K562 (cell line): ENCODE data around the gene CXCL6. TPM values are rescaled to one million over a fixed set of nuclear protein-coding genes. Genes with fewer than 3 reads are reported as not detected.
A peak's percentile ranks its signal among the peaks of the same experiment; 100 is the strongest.

ENCODE experiments used
- ATAC-seq: fragments of 200-7000 bp; cut with Tn5 transposase; 3 replicates; pipeline ENCODE4 v1.9.1; 2020; ENCODE audit warnings: moderate library complexity
- BruUV-seq: library from RNA; stranded (reverse); fragments of 400-500 nt; replicated peaks from 2 replicates; lab custom pipeline; 2021; lab: Mats Ljungman, UMichigan
- CTCF ChIA-PET: fragments of 300-600 bp; formaldehyde crosslinking; extraction: SDS; loops from one replicate; lab custom pipeline; 2021; ENCODE audit warnings: low intra/inter-chr PET ratio; lab: Yijun Ruan, JAX
- POLR2A ChIA-PET: fragments of 300-600, 350-650 bp; sonication (Branson Sonifier 250); formaldehyde crosslinking; extraction: SDS; loops from one replicate; lab custom pipeline; 2021; ENCODE audit warnings: antibody characterized with exemption, inconsistent platforms; lab: Yijun Ruan, JAX
- DNase-seq, 4 experiments: peaks; one replicate each; pipeline versions ENCODE4 v3.0.0 to v3.0.0-alpha.2; 2011 to 2018; ENCODE audit warnings: low spot score in 3 of 4, mixed read lengths in 3 of 4; ENCODE audit errors: extremely low read depth in 1 of 4
- FAIRE-seq: peaks from 2 replicates; lab custom pipeline; 2011; peaks lifted over from hg19 to GRCh38; lab: Jason Lieb, UNC
- H2AFZ ChIP-seq: 2 replicates; pipeline ENCODE4 v1.6.0; 2011; ENCODE audit warnings: low read depth, low read length, control low read depth, inconsistent platforms
- H3K27ac ChIP-seq: fragments of 200-600 bp; 3 replicates; pipeline ENCODE4 v1.8.0; 2011; ENCODE audit warnings: low read depth, mild to moderate bottlenecking, control low read depth, inconsistent platforms, low read length, moderate library complexity, mixed read lengths; ENCODE audit errors: extremely low read depth
- H3K27me3 ChIP-seq, 2 experiments: fragments of 300-600 bp in 1 of 2; 2 replicates in 1 of 2; 3 replicates in 1 of 2; pipeline versions ENCODE4 v1.6.0 to v1.8.0; 2011; ENCODE audit warnings: inconsistent platforms in 2 of 2, low read length in 2 of 2, mild to moderate bottlenecking in 1 of 2, mixed read lengths in 1 of 2, moderate library complexity in 1 of 2; ENCODE audit not compliant: control insufficient read depth in 2 of 2, insufficient read depth in 2 of 2
- H3K36me3 ChIP-seq: fragments of 300-600 bp; 3 replicates; pipeline ENCODE4 v1.8.0; 2011; ENCODE audit warnings: mild to moderate bottlenecking, low read length, inconsistent platforms; ENCODE audit not compliant: control insufficient read depth, insufficient read depth
- H3K4me1 ChIP-seq, 2 experiments: fragments of 200-600 bp in 1 of 2; replicated peaks in 1 of 2; 2 replicates in 1 of 2; 3 replicates in 1 of 2; pipeline versions ENCODE4 v1.5.1 to v1.8.0; 2011; ENCODE audit warnings: inconsistent platforms in 2 of 2, low read length in 2 of 2, mild to moderate bottlenecking in 1 of 2, mixed read lengths in 1 of 2, moderate library complexity in 1 of 2; ENCODE audit not compliant: control insufficient read depth in 2 of 2, insufficient read depth in 2 of 2
- H3K4me2 ChIP-seq: 2 replicates; pipeline ENCODE4 v1.6.1; 2011; ENCODE audit warnings: low read length, control low read depth, inconsistent platforms, mixed read lengths; ENCODE audit not compliant: insufficient read depth
- H3K4me3 ChIP-seq: fragments of 200-600 bp; sonication (generic), shearing (Covaris generic); 2 replicates; pipeline ENCODE4 v1.5.1; 2016; ENCODE audit warnings: control low read depth, inconsistent platforms
- H3K79me2 ChIP-seq: fragments of 200-600 bp; 3 replicates; pipeline ENCODE4 v1.8.0; 2011; ENCODE audit warnings: low read length, inconsistent platforms; ENCODE audit not compliant: control insufficient read depth, insufficient read depth
- H3K9ac ChIP-seq, 2 experiments: 2 replicates each; pipeline versions ENCODE4 v1.6.0 to v1.6.1; 2011; ENCODE audit warnings: low read depth in 2 of 2, low read length in 2 of 2, control low read depth in 1 of 2, inconsistent platforms in 1 of 2, mild to moderate bottlenecking in 1 of 2, mixed read lengths in 1 of 2; ENCODE audit not compliant: insufficient read depth in 1 of 2
- H3K9me1 ChIP-seq: one replicate; pipeline ENCODE4 v1.6.0; 2011; ENCODE audit warnings: inconsistent platforms, mild to moderate bottlenecking, low read length, moderate library complexity; ENCODE audit not compliant: control insufficient read depth, insufficient read depth
- H3K9me3 ChIP-seq: replicated peaks from 2 replicates; pipeline ENCODE4 v1.5.1; 2011; ENCODE audit warnings: low read depth, low read length, inconsistent platforms; ENCODE audit not compliant: control insufficient read depth, insufficient read depth
- H4K20me1 ChIP-seq: replicated peaks from 2 replicates; pipeline ENCODE4 v1.6.1; 2011; ENCODE audit warnings: low read length, inconsistent platforms, mixed read lengths; ENCODE audit not compliant: control insufficient read depth, insufficient read depth
- CBX8 ChIP-seq: fragments of 200-600 bp; sonication (generic); IDR thresholded peaks from 2 replicates; pipeline ENCODE4 v1.6.1; 2012; ENCODE audit warnings: borderline replicate concordance, mixed run types, low read depth, mild to moderate bottlenecking, moderate library complexity, mixed read lengths, low read length, control low read depth, inconsistent platforms; ENCODE audit not compliant: poor library complexity, severe bottlenecking; ENCODE audit errors: extremely low read depth
- CEBPG ChIP-seq, 3 experiments: fragments of 200-800 bp in 1 of 3; sonication (Bioruptor generic) in 1 of 3; sonication (generic) in 1 of 3; formaldehyde crosslinking in 1 of 3; IDR thresholded peaks in 2 of 3; conservative IDR thresholded peaks in 1 of 3; 2 replicates each; pipeline versions ENCODE4 v1.6.1 to v1.8.0; 2016 to 2022; ENCODE audit warnings: missing compliant biosample characterization in 2 of 3, missing genetic modification characterization in 2 of 3, mild to moderate bottlenecking in 1 of 3, missing genetic modification reagents in 1 of 3
- CSDE1 ChIP-seq, 2 experiments: fragments of 450-650 bp; IDR thresholded peaks; 2 replicates each; pipeline ENCODE4 v1.6.1; 2016; ENCODE audit warnings: mild to moderate bottlenecking in 1 of 2
- HMGN3 ChIP-seq: IDR thresholded peaks from 2 replicates; pipeline ENCODE4 v1.6.1; 2011; ENCODE audit warnings: borderline replicate concordance, low read depth, mild to moderate bottlenecking, mixed read lengths, low read length; ENCODE audit not compliant: insufficient read length; ENCODE audit errors: extremely low read depth
- KLF6 ChIP-seq: fragments of 250-450 bp; sonication (Bioruptor Pico); IDR thresholded peaks from 2 replicates; pipeline ENCODE4 v1.4.0; 2020; ENCODE audit warnings: mild to moderate bottlenecking, moderate library complexity, borderline replicate concordance
- TBP ChIP-seq: optimal IDR thresholded peaks from 2 replicates; pipeline ENCODE3; 2011; ENCODE audit warnings: low read depth, low read length, improper control_type of control experiment
- TRIM24 ChIP-seq, 2 experiments: fragments of 450-650 bp; IDR thresholded peaks; 2 replicates each; pipeline ENCODE4 v1.6.1; 2016
- WGBS: fragments of 100-300 bp; shearing (Covaris generic); methylation state at CpG from one replicate; pipeline ENCODE4 v1.1.6; 2016; ENCODE audit warnings: low coverage, mixed read lengths; ENCODE audit not compliant: insufficient coverage; ENCODE audit errors: missing lambda C conversion rate; 5-methylcytosine and 5-hydroxymethylcytosine counted together
- in situ Hi-C: fragments of 300-500 bp; cut with MboI; formaldehyde crosslinking; loops from 4 replicates; pipeline ENCODE4 v1.15.0; 2018; ENCODE audit warnings: inconsistent platforms, mixed read lengths
- intact Hi-C: fragments of 100-400 bp; cut with micrococcal nuclease; formaldehyde crosslinking; loops from 2 replicates; pipeline ENCODE4 v1.14.2; 2022
- polyA plus RNA-seq, 8 experiments: library from polyadenylated mRNA; depleted of rRNA in 4 of 8; stranded (reverse) in 5 of 8; unstranded in 3 of 8; fragments of >200 nt; fragmentation: Nextera tagmentation in 2 of 8; fragmentation: Illumina TruSeq in 1 of 8; extraction: Ambion mirVana in 2 of 8; extraction: Trizol in 1 of 8; gene quantifications; 2 replicates each; pipeline versions ENCODE4 v1.2.1 to v1.2.3, GENCODE V29; 2011 to 2014; ENCODE audit warnings: inconsistent platforms in 1 of 8, missing spikeins in 1 of 8
- total RNA-seq, 7 experiments: library from RNA; depleted of rRNA in 6 of 7; stranded (reverse); fragments of >200 nt in 6 of 7; fragmentation: Illumina TruSeq in 2 of 7; extraction: Trizol in 2 of 7; gene quantifications; 2 replicates each; pipeline versions ENCODE4 v1.2.1 to v1.2.3, GENCODE V29; 2011 to 2021; ENCODE audit warnings: low replicate concordance in 1 of 7
- TF ChIP-seq, protein P1 (sequence below): fragments of 450-650 bp; formaldehyde crosslinking; IDR thresholded peaks from 2 replicates; pipeline ENCODE4 v1.4.0; 2020; ENCODE audit warnings: mild to moderate bottlenecking, moderate library complexity

CXCL6 gene
- total and polyA plus RNA-seq, 9 of the 15 experiments (the other 6 are each of a cell fraction or from before 2014, with no cell fraction given) = not detected

GRCh38 chr4:73817341-73817740, 19.1 kb upstream of the CXCL6 start (continued):
- no peak for TF ChIP-seq TBP
- TF ChIP-seq HMGN3 = no peak
- no peak for TF ChIP-seq CBX8
- TF ChIP-seq KLF6 (CRISPR knock-in tag) = no peak
- TF ChIP-seq, protein P1, sequence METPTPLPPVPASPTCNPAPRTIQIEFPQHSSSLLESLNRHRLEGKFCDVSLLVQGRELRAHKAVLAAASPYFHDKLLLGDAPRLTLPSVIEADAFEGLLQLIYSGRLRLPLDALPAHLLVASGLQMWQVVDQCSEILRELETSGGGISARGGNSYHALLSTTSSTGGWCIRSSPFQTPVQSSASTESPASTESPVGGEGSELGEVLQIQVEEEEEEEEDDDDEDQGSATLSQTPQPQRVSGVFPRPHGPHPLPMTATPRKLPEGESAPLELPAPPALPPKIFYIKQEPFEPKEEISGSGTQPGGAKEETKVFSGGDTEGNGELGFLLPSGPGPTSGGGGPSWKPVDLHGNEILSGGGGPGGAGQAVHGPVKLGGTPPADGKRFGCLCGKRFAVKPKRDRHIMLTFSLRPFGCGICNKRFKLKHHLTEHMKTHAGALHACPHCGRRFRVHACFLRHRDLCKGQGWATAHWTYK (CRISPR knock-in tag) = no peak

- 75% methylated on average over 4 of the region's 4 CpGs for WGBS
- CTCF ChIA-PET = no interaction called here
- in situ Hi-C loops = no loop called here
Observed at GRCh38 chr4:73821325-73821724, 15.2 kb upstream of the CXCL6 start.

More at GRCh38 chr4:73821325-73821724, 15.2 kb upstream of the CXCL6 start:
- H3K4me3 ChIP-seq = no peak overlapping the region
- POLR2A ChIA-PET = interaction anchor here (1.3 kb wide), 1 partner anchor 11 kb away, joined by 3 read pairs; no protein-coding TSS in a partner anchor
- H3K36me3 ChIP-seq = no peaks in the 10 kb centered on the region
- TF ChIP-seq CSDE1 (IDR thresholded peaks at IDR 0.05) (no peak), TRIM24 (IDR thresholded peaks at IDR 0.05) (peak in 1 of 2 experiments; percentile 50; a peak in 1 of 4 replicates), CEBPG (CRISPR knock-in tag; IDR thresholded peaks at IDR 0.05) (no peak), CEBPG (tag; conservative IDR thresholded peaks at IDR 0.05 in 1 of 2, IDR thresholded peaks at IDR 0.05 in 1 of 2) (peak in 1 of 2 experiments; percentile 68; a peak in 2 of 4 replicates)
- TF ChIP-seq, all 486 proteins: peak for 2
- H3K9me3 ChIP-seq = no peaks in the 10 kb centered on the region
- no peaks in the 10 kb centered on the region for H4K20me1 ChIP-seq
- FAIRE-seq = no peak
- no peak overlapping the region for H3K4me2 ChIP-seq
- intact Hi-C loops = no loop called here
- ATAC-seq = no peak
- no peak for DNase-seq
- no peaks in the 10 kb centered on the region for H3K4me1 ChIP-seq
- BruUV-seq = no TSS peak
- H3K9me1 ChIP-seq = no peaks in the 10 kb centered on the region
- no peaks in the 10 kb centered on the region for H3K79me2 ChIP-seq
- no peak overlapping the region for H3K9ac ChIP-seq
- no peaks in the 10 kb centered on the region for H3K27me3 ChIP-seq
- no peak overlapping the region for H3K27ac ChIP-seq
- no peak overlapping the region for H2AFZ ChIP-seq
